ENCODE results near the gene TRIM50.

DNA sequence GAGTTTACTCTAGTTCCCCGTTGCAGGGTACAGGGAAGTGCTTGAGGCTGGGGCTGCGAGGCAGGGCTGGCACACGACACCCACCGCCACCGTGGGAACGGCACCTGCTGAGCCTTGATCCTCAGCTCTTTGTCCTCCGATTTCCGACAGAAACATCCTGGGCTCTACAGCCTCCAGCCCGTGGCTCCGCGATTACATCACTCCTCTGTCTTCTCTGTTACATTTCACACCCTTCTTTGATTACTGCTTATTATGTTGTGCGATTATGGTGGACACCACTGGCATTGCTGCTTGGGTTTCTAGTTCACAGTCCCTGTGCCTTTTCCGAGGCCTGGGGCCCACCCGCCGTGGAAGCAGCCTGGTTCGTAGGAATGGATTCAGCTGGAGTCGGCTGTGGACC lies 26.9 kb upstream of the TRIM50 start:
- TF ChIP-seq, protein P1, sequence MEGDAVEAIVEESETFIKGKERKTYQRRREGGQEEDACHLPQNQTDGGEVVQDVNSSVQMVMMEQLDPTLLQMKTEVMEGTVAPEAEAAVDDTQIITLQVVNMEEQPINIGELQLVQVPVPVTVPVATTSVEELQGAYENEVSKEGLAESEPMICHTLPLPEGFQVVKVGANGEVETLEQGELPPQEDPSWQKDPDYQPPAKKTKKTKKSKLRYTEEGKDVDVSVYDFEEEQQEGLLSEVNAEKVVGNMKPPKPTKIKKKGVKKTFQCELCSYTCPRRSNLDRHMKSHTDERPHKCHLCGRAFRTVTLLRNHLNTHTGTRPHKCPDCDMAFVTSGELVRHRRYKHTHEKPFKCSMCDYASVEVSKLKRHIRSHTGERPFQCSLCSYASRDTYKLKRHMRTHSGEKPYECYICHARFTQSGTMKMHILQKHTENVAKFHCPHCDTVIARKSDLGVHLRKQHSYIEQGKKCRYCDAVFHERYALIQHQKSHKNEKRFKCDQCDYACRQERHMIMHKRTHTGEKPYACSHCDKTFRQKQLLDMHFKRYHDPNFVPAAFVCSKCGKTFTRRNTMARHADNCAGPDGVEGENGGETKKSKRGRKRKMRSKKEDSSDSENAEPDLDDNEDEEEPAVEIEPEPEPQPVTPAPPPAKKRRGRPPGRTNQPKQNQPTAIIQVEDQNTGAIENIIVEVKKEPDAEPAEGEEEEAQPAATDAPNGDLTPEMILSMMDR (conservative IDR thresholded peaks at IDR 0.05; ENCODE audit: low read length), result no peak
- no peak for TF ChIP-seq EZH2phosphoT487 (IDR thresholded peaks at IDR 0.05; ENCODE audit: borderline replicate concordance)
